ENCODE measurements around the gene C18orf63.

DNA sequence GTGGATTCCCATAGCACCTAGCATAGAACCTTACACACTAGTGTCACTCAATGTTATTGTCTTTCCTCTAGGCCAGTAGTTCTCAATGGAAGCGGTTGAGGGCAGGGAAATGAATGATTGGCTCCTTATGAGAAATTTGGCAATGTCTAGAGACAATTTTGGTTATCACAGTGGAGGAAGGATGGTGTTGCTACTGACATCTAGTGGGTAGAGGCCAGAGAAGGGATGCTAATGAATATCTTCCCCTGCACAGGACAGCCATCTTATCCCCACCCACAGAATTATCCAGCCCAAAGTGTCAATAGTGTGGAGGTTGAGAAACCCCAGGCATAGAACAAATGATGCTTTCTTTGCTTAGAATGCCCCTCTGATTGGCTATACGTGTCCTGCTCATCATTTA lies 15.8 kb downstream of the C18orf63 start:
- TF ChIP-seq POLR2A (IDR thresholded peaks at IDR 0.05; ENCODE audit: low read depth, low read length) = no peak
- TF ChIP-seq CTCF (conservative IDR thresholded peaks at IDR 0.05; ENCODE audit: low read depth, low read length) = peak; percentile 60
- TF ChIP-seq MXI1 (IDR thresholded peaks at IDR 0.05; ENCODE audit: borderline replicate concordance, low read depth, low read length) = no peak

Data from IMR-90 (cell line).